DOHH2 (cell line): ENCODE data around the gene CD200R1L.

Source experiments
- EZH2phosphoT487 ChIP-seq: fragments of 200-600 bp; sonication (generic); IDR thresholded peaks from 2 replicates; pipeline ENCODE4 v1.6.1; 2017; ENCODE audit warnings: borderline replicate concordance, mild to moderate bottlenecking, antibody characterized with exemption, low read length, moderate library complexity, mixed read lengths
- TF ChIP-seq, protein P1 (sequence below): fragments of 200-600 bp; sonication (generic); IDR thresholded peaks from one replicate; pipeline ENCODE4 v1.5.1; 2014; ENCODE audit warnings: antibody characterized with exemption, mild to moderate bottlenecking, low read depth, low read length; ENCODE audit not compliant: poor library complexity, severe bottlenecking

DNA sequence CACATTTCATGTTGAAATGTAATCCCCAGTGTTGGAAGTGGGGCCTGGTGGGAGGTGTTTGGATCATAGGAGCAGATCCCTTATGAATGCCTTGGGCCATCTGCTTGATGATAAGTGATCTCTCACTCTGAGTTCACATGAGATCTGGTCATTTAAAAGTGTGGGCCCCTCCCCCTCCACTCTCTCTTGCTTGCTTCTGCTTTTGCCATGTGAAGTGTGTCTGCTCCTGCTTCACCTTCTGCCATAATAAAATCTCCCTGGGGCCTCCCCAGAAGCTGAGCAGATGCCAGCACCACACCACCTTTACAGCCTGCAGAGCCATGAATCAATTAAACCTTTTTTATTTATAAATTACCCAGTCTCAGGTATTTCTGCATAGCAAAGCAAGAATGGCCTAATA, 14.2 kb upstream of the CD200R1L start:
- TF ChIP-seq, protein P1, sequence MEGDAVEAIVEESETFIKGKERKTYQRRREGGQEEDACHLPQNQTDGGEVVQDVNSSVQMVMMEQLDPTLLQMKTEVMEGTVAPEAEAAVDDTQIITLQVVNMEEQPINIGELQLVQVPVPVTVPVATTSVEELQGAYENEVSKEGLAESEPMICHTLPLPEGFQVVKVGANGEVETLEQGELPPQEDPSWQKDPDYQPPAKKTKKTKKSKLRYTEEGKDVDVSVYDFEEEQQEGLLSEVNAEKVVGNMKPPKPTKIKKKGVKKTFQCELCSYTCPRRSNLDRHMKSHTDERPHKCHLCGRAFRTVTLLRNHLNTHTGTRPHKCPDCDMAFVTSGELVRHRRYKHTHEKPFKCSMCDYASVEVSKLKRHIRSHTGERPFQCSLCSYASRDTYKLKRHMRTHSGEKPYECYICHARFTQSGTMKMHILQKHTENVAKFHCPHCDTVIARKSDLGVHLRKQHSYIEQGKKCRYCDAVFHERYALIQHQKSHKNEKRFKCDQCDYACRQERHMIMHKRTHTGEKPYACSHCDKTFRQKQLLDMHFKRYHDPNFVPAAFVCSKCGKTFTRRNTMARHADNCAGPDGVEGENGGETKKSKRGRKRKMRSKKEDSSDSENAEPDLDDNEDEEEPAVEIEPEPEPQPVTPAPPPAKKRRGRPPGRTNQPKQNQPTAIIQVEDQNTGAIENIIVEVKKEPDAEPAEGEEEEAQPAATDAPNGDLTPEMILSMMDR = no peak
- no peak for TF ChIP-seq EZH2phosphoT487
